ENCODE data around the gene SDF4. TPM values are rescaled to one million over a fixed set of nuclear protein-coding genes. Genes with fewer than 3 reads are reported as not detected.

Gene SDF4
- total and polyA plus RNA-seq, 2 of the 8 experiments (the other 6 are each of a cell fraction or from before 2014, with no cell fraction given), result 45.5 to 75.6 TPM

- no peaks in the 10 kb centered on the region for H3K9me3 ChIP-seq (ENCODE audit: insufficient read depth in 2 of 2, low read depth in 1 of 2, low read length in 1 of 2)
- DNase-seq (ENCODE audit: low read depth in 1 of 2, low spot score in 2 of 2) (no peak), FAIRE-seq (no peak)
- no peak overlapping the region for H3K14ac ChIP-seq (ENCODE audit: insufficient read length)
- H3K4me3 ChIP-seq (ENCODE audit: extremely low read depth in 1 of 4, insufficient read depth in 2 of 4, low read depth in 3 of 4, low read length in 4 of 4), result no peak overlapping the region
- ChIA-PET CTCF (ENCODE audit: partially characterized antibody) (interaction anchor here (0.9 to 1.7 kb wide), 2 partner anchors 10 to 11 kb away, joined by 4 to 6 read pairs; no protein-coding TSS in a partner anchor), POLR2A (ENCODE audit: partially characterized antibody) (interaction anchor here (1.8 to 3.0 kb wide), 2 partner anchors 11 to 15 kb away, joined by 5 to 12 read pairs; no protein-coding TSS in a partner anchor)
- H4K5ac ChIP-seq (ENCODE audit: insufficient read length, low read depth, low read length), result no peak overlapping the region
- no peak for TF ChIP-seq JUND (IDR thresholded peaks at IDR 0.05; ENCODE audit: low read length)
- no peak for TF ChIP-seq GTF2F1 (IDR thresholded peaks at IDR 0.05; ENCODE audit: borderline replicate concordance, low read depth, low read length)
- TF ChIP-seq RNF2 (IDR thresholded peaks at IDR 0.05; ENCODE audit: borderline replicate concordance, low read depth, low read length, missing control alignments, poor library complexity, severe bottlenecking), result no peak
- TF ChIP-seq RFX5 (IDR thresholded peaks at IDR 0.05; ENCODE audit: borderline replicate concordance, low read depth, low read length), result no peak
- no peak for TF ChIP-seq MAX (IDR thresholded peaks at IDR 0.05)
- TF ChIP-seq BACH1 (IDR thresholded peaks at IDR 0.05; ENCODE audit: low read length), result no peak
- TF ChIP-seq KDM4A (IDR thresholded peaks at IDR 0.05; ENCODE audit: low read depth, low read length, severe bottlenecking), result no peak
- no peak for TF ChIP-seq KDM5A (IDR thresholded peaks at IDR 0.05; ENCODE audit: low read length)
- no peak for TF ChIP-seq SP4 (IDR thresholded peaks at IDR 0.05; ENCODE audit: low read length)
- no peak for TF ChIP-seq SIN3A (conservative IDR thresholded peaks at IDR 0.05 in 1 of 2, IDR thresholded peaks at IDR 0.05 in 1 of 2; ENCODE audit: low read depth in 1 of 2, low read length in 2 of 2)
- peak overlapping the region; percentile 75 for H3K4ac ChIP-seq (replicated peaks; ENCODE audit: insufficient read length, low read depth, low read length)
- peak overlapping the region; percentile 18; the same call in 1 of the 2 replicates for H2BK12ac ChIP-seq (ENCODE audit: low read depth, low read length)
- H3K23ac ChIP-seq (ENCODE audit: insufficient read length), result no peak overlapping the region
- H4K20me1 ChIP-seq (replicated peaks in 1 of 2; ENCODE audit: control insufficient read depth in 1 of 2, insufficient read depth in 2 of 2, low read length in 2 of 2), result peaks cover 19 to 20% of the 10 kb centered on the region in 2 experiments
- WGBS, 2 experiments (ENCODE audit: extremely low coverage in 1 of 2, insufficient coverage in 1 of 2, insufficient read length in 1 of 2, insufficient replicate concordance in 2 of 2, low coverage in 1 of 2, low lambda C conversion rate in 2 of 2, missing lambda C conversion rate in 1 of 2), result 92% methylated on average over 13 of the region's 15 CpGs; no CpG with 5 or more reads in 1 of the 2 experiments
- H2BK20ac ChIP-seq (ENCODE audit: low read length), result no peak overlapping the region
- no peak overlapping the region for H2AK5ac ChIP-seq (ENCODE audit: low read depth, low read length)
- no peaks in the 10 kb centered on the region; a peak in 1 of 7 replicates for H3K27me3 ChIP-seq (replicated peaks in 1 of 4; ENCODE audit: control insufficient read depth in 3 of 4, extremely low read depth in 1 of 4, insufficient read depth in 3 of 4, low read length in 3 of 4)
- no peak overlapping the region for H3K56ac ChIP-seq (replicated peaks; ENCODE audit: insufficient read length, low read depth, low read length)
- no peak overlapping the region for H2BK5ac ChIP-seq (ENCODE audit: low read depth, low read length)
- H3K79me1 ChIP-seq (ENCODE audit: low read depth, low read length), result peaks cover 19% of the 10 kb centered on the region
- 0 out of 2 replicates have a peak overlapping the region, but pooled peaks have one; percentile 7 for H2BK15ac ChIP-seq (ENCODE audit: low read length)
- H3K18ac ChIP-seq (ENCODE audit: extremely low read depth, low read length), result no peak overlapping the region
- H3K79me2 ChIP-seq (ENCODE audit: control insufficient read depth in 1 of 2, insufficient read depth in 2 of 2, low read length in 2 of 2), result peaks cover 12 to 35% of the 10 kb centered on the region in 2 experiments; a peak in 3 of 4 replicates
- H4K8ac ChIP-seq (ENCODE audit: extremely low read depth, insufficient read depth, low read length), result 0 out of 2 replicates have a peak overlapping the region, but pooled peaks have one; percentile 5
- no peaks in the 10 kb centered on the region for H3K36me3 ChIP-seq (ENCODE audit: control insufficient read depth in 2 of 4, insufficient read depth in 4 of 4, low read length in 3 of 4)
- H3K23me2 ChIP-seq (ENCODE audit: low read depth, low read length), result peaks cover 12% of the 10 kb centered on the region; the same call in 1 of the 2 replicates
- peak overlapping the region; percentile 22 for H4K91ac ChIP-seq (replicated peaks; ENCODE audit: insufficient read length, low read length)
- no peak overlapping the region for H2AFZ ChIP-seq (ENCODE audit: low read length)
- H3K4me1 ChIP-seq (replicated peaks in 1 of 4; ENCODE audit: control insufficient read depth in 3 of 4, insufficient read depth in 4 of 4, low read length in 3 of 4), result peaks cover 0 to 17% (median 8%) of the 10 kb centered on the region in 4 experiments; a peak in 5 of 7 replicates
- H3K4me2 ChIP-seq (ENCODE audit: insufficient read depth in 1 of 2, low read depth in 2 of 2, low read length in 2 of 2), result peak overlapping the region; percentile 81 to 83; a peak in 2 of 4 replicates
- H2BK120ac ChIP-seq (replicated peaks; ENCODE audit: low read depth, low read length), result no peak overlapping the region
- no peak overlapping the region for H3K9ac ChIP-seq (replicated peaks in 1 of 4; ENCODE audit: extremely low read depth in 1 of 4, low read depth in 3 of 4, low read length in 3 of 4)
- H3K27ac ChIP-seq (ENCODE audit: low read depth, low read length), result no peak overlapping the region
Measured at GRCh38 chr1:1274931-1275431, 43.2 kb upstream of the SDF4 start.

Data from H1 (cell line).